CD8-positive, alpha-beta memory T cell (primary cell): ENCODE results near the gene GNB1L. TPM values are rescaled to one million over a fixed set of nuclear protein-coding genes. Genes with fewer than 3 reads are reported as not detected.

Experiments
- CTCF ChIA-PET: fragments of 350-600 bp; sonication (Branson Sonifier 250); formaldehyde crosslinking; loops from one replicate; lab custom pipeline; 2021; ENCODE audit warnings: antibody characterized with exemption; lab: Charles Lee
- POLR2A ChIA-PET: fragments of 350-600 bp; sonication (Branson Sonifier 250); formaldehyde crosslinking; loops from one replicate; lab custom pipeline; 2021; ENCODE audit warnings: antibody characterized with exemption; lab: Charles Lee
- DNase-seq, 5 donors: peaks; one replicate each; pipeline versions ENCODE4 v3.0.0 to v3.0.0-alpha.2; 2020 to 2022; ENCODE audit warnings: mixed read lengths in 1 of 5
- H3K27ac ChIP-seq: one replicate; pipeline ENCODE4 v1.7.0; 2013; ENCODE audit warnings: low read depth, mild to moderate bottlenecking, low read length, moderate library complexity
- H3K27me3 ChIP-seq: 2 replicates; pipeline ENCODE4 v1.7.0; 2013; ENCODE audit warnings: low read length, mild to moderate bottlenecking; ENCODE audit not compliant: insufficient read depth, poor library complexity, severe bottlenecking
- H3K36me3 ChIP-seq: 2 replicates; pipeline ENCODE4 v1.7.0; 2013; ENCODE audit warnings: mild to moderate bottlenecking, low read length, moderate library complexity; ENCODE audit not compliant: insufficient read depth
- H3K4me1 ChIP-seq: 2 replicates; pipeline ENCODE4 v1.7.0; 2013; ENCODE audit warnings: mild to moderate bottlenecking, low read length, moderate library complexity; ENCODE audit not compliant: insufficient read depth
- H3K4me3 ChIP-seq: 2 replicates; pipeline ENCODE4 v1.7.0; 2013; ENCODE audit warnings: mild to moderate bottlenecking, low read length
- H3K9me3 ChIP-seq: 2 replicates; pipeline ENCODE4 v1.7.0; 2013; ENCODE audit warnings: mild to moderate bottlenecking, low read length
- H3K27ac Mint-ChIP-seq, 8 donors: one replicate each; pipeline ENCODE4 v1.8.0; 2020 to 2021; ENCODE audit warnings: mixed read lengths in 8 of 8, mild to moderate bottlenecking in 6 of 8, inconsistent platforms in 3 of 8, moderate library complexity in 3 of 8
- H3K27me3 Mint-ChIP-seq, 2 donors: one replicate each; pipeline ENCODE4 v1.8.0; 2020 to 2021; ENCODE audit warnings: mixed read lengths in 2 of 2, mild to moderate bottlenecking in 1 of 2, moderate library complexity in 1 of 2
- H3K36me3 Mint-ChIP-seq, 3 donors: one replicate each; pipeline ENCODE4 v1.8.0; 2020 to 2021; ENCODE audit warnings: mixed read lengths in 3 of 3, inconsistent platforms in 1 of 3, mild to moderate bottlenecking in 1 of 3
- H3K4me1 Mint-ChIP-seq, 3 donors: one replicate each; pipeline ENCODE4 v1.8.0; 2020 to 2021; ENCODE audit warnings: mixed read lengths in 3 of 3, inconsistent platforms in 1 of 3, mild to moderate bottlenecking in 1 of 3
- H3K4me3 Mint-ChIP-seq, 7 donors: one replicate each; pipeline ENCODE4 v1.8.0; 2020 to 2021; ENCODE audit warnings: mixed read lengths in 7 of 7, mild to moderate bottlenecking in 6 of 7, moderate library complexity in 4 of 7, inconsistent platforms in 2 of 7
- H3K9me3 Mint-ChIP-seq, 5 donors: one replicate each; pipeline ENCODE4 v1.8.0; 2020 to 2022; ENCODE audit warnings: mixed read lengths in 5 of 5, mild to moderate bottlenecking in 3 of 5, moderate library complexity in 2 of 5, inconsistent platforms in 1 of 5
- polyA plus RNA-seq: library from polyadenylated mRNA; unstranded; fragments of 300-500 nt; fragmentation: Illumina TruSeq; gene quantifications from one replicate; pipeline ENCODE4 v1.2.3, GENCODE V29; 2021
- total RNA-seq, 2 experiments: library from RNA; stranded (reverse); gene quantifications; one replicate each; pipeline ENCODE4 v1.2.3, GENCODE V29; 2021

The GNB1L gene
- total RNA-seq (10 to 100 TPM; 16.6 to 17.9 TPM), polyA plus RNA-seq (14.2 TPM)

GRCh38 chr22:19854778-19855503, at the start of gene GNB1L, which contains the start of gene RTL10:
Gene GNB1L, minus strand, starts transcription at chr22:19854874. Its CDS starts 33,519 bp downstream, at chr22:19821355.
Gene RTL10, minus strand, starts transcription at chr22:19854874. Its CDS starts 2,613 bp downstream, at chr22:19852261.
- Histone ChIP-seq H3K4me3 (peak within 1 kb of the TSS; percentile 90), H3K4me1 (peaks cover 27% of the 10 kb centered on the region), H3K27ac (peak within 1 kb of the TSS; percentile 97), H3K36me3 (peaks cover 20% of the 10 kb centered on the region), H3K9me3 (no peaks in the 10 kb centered on the region), H3K27me3 (no peaks in the 10 kb centered on the region)
- POLR2A ChIA-PET, result interaction anchor here (1.0 to 2.7 kb wide), 2 partner anchors 35 to 37 kb away, joined by 3 to 25 read pairs; no protein-coding TSS in a partner anchor
- peak; percentile 94 to 96 (median 95) for DNase-seq
- peaks cover 0 to 38% (median 0%) of the 10 kb centered on the region in 3 donors for H3K36me3 Mint-ChIP-seq
- peak within 1 kb of the TSS; percentile 94 to 98 (median 96) for H3K27ac Mint-ChIP-seq
- CTCF ChIA-PET, result interaction anchor here (1.1 to 3.1 kb wide), 2 partner anchors 37 to 256 kb away, joined by 3 to 10 read pairs; no protein-coding TSS in a partner anchor
- no peaks in the 10 kb centered on the region for H3K27me3 Mint-ChIP-seq
- peak within 1 kb of the TSS; percentile 91 to 99 (median 94) for H3K4me3 Mint-ChIP-seq
- peaks cover 29 to 55% (median 42%) of the 10 kb centered on the region in 3 donors for H3K4me1 Mint-ChIP-seq
- no peaks in the 10 kb centered on the region for H3K9me3 Mint-ChIP-seq

- Mint-ChIP-seq H3K4me1 (no peaks in the 10 kb centered on the region), H3K9me3 (no peaks in the 10 kb centered on the region), H3K4me3 (peak overlapping the region in 1 of 7 donors; percentile 32), H3K36me3 (peaks cover 2 to 35% (median 6%) of the 10 kb centered on the region in 3 donors), H3K27me3 (no peaks in the 10 kb centered on the region), H3K27ac (no peak overlapping the region)
- CTCF ChIA-PET, result interaction anchor here (1.3 to 5.3 kb wide), 3 partner anchors 10 to 174 kb away, joined by 3 to 35 read pairs (median 4); no protein-coding TSS in a partner anchor
- Histone ChIP-seq H3K4me1 (peaks cover under 1% of the 10 kb centered on the region), H3K36me3 (no peaks in the 10 kb centered on the region), H3K27me3 (no peaks in the 10 kb centered on the region), H3K27ac (no peak overlapping the region), H3K4me3 (no peak overlapping the region), H3K9me3 (no peaks in the 10 kb centered on the region)
- DNase-seq, result no peak
- POLR2A ChIA-PET, result interaction anchor here (0.9 kb wide), 1 partner anchor 12 kb away, joined by 3 read pairs; no protein-coding TSS in a partner anchor
Measured at GRCh38 chr22:19904174-19904856, 49.6 kb upstream of the GNB1L start.

GRCh38 chr22:19903513-19903912, 48.8 kb upstream of the GNB1L start:
- ChIA-PET CTCF (interaction anchor here (1.3 to 5.3 kb wide), 2 partner anchors 147 to 173 kb away, joined by 3 to 35 read pairs; no protein-coding TSS in a partner anchor), POLR2A (no interaction called here)
- no peaks in the 10 kb centered on the region for H3K27me3 Mint-ChIP-seq
- H3K4me1 ChIP-seq, result no peaks in the 10 kb centered on the region
- H3K9me3 ChIP-seq, result no peaks in the 10 kb centered on the region
- no peak overlapping the region for H3K27ac Mint-ChIP-seq
- H3K4me3 Mint-ChIP-seq, result no peak overlapping the region
- no peaks in the 10 kb centered on the region for H3K9me3 Mint-ChIP-seq
- DNase-seq, result no peak
- H3K36me3 ChIP-seq, result no peaks in the 10 kb centered on the region
- H3K4me3 ChIP-seq, result no peak overlapping the region
- H3K27me3 ChIP-seq, result no peaks in the 10 kb centered on the region
- no peaks in the 10 kb centered on the region for H3K4me1 Mint-ChIP-seq
- H3K27ac ChIP-seq, result no peak overlapping the region
- H3K36me3 Mint-ChIP-seq, result peaks cover 2 to 38% (median 4%) of the 10 kb centered on the region in 3 donors

GRCh38 chr22:19903031-19903430, 48.4 kb upstream of the GNB1L start:
- Mint-ChIP-seq H3K9me3 (no peaks in the 10 kb centered on the region), H3K27me3 (no peaks in the 10 kb centered on the region), H3K27ac (no peak overlapping the region), H3K36me3 (peaks cover 0 to 34% (median 4%) of the 10 kb centered on the region in 3 donors), H3K4me3 (no peak overlapping the region), H3K4me1 (no peaks in the 10 kb centered on the region)
- no peaks in the 10 kb centered on the region for H3K36me3 ChIP-seq
- ChIA-PET CTCF (interaction anchor here (1.3 to 5.3 kb wide), 2 partner anchors 147 to 173 kb away, joined by 3 to 35 read pairs; no protein-coding TSS in a partner anchor), POLR2A (no interaction called here)
- H3K27ac ChIP-seq, result no peak overlapping the region
- no peak for DNase-seq
- H3K4me3 ChIP-seq, result no peak overlapping the region
- H3K9me3 ChIP-seq, result no peaks in the 10 kb centered on the region
- H3K27me3 ChIP-seq, result no peaks in the 10 kb centered on the region
- H3K4me1 ChIP-seq, result no peaks in the 10 kb centered on the region

GRCh38 chr22:19902245-19902715, 47.6 kb upstream of the GNB1L start:
- H3K27me3 ChIP-seq, result no peaks in the 10 kb centered on the region
- no peak overlapping the region for H3K4me3 ChIP-seq
- peaks cover 0 to 37% (median 6%) of the 10 kb centered on the region in 3 donors for H3K36me3 Mint-ChIP-seq
- ChIA-PET POLR2A (no interaction called here), CTCF (interaction anchor here (5.3 kb wide), 1 partner anchor 172 kb away, joined by 35 read pairs; no protein-coding TSS in a partner anchor)
- H3K4me3 Mint-ChIP-seq, result no peak overlapping the region
- H3K9me3 ChIP-seq, result no peaks in the 10 kb centered on the region
- H3K27ac Mint-ChIP-seq, result no peak overlapping the region
- H3K27me3 Mint-ChIP-seq, result no peaks in the 10 kb centered on the region
- H3K4me1 ChIP-seq, result no peaks in the 10 kb centered on the region
- H3K36me3 ChIP-seq, result no peaks in the 10 kb centered on the region
- H3K9me3 Mint-ChIP-seq, result no peaks in the 10 kb centered on the region
- no peak overlapping the region for H3K27ac ChIP-seq
- no peaks in the 10 kb centered on the region for H3K4me1 Mint-ChIP-seq
- no peak for DNase-seq

- Histone ChIP-seq H3K4me1 (peaks cover 5% of the 10 kb centered on the region), H3K27me3 (no peaks in the 10 kb centered on the region), H3K4me3 (no peak overlapping the region), H3K36me3 (no peaks in the 10 kb centered on the region), H3K9me3 (no peaks in the 10 kb centered on the region), H3K27ac (no peak overlapping the region)
- Mint-ChIP-seq H3K36me3 (peaks cover 0 to 39% (median 6%) of the 10 kb centered on the region in 3 donors), H3K4me3 (no peak overlapping the region), H3K27me3 (no peaks in the 10 kb centered on the region), H3K27ac (peak overlapping the region in 1 of 8 donors; percentile 54), H3K9me3 (no peaks in the 10 kb centered on the region), H3K4me1 (no peaks in the 10 kb centered on the region)
- POLR2A ChIA-PET, result no interaction called here
- CTCF ChIA-PET, result interaction anchor here (5.3 kb wide), 1 partner anchor 172 kb away, joined by 35 read pairs; no protein-coding TSS in a partner anchor
- DNase-seq, result no peak
Measured at GRCh38 chr22:19901577-19902244, 47.0 kb upstream of the GNB1L start.

- H3K4me3 ChIP-seq, result no peak overlapping the region
- Mint-ChIP-seq H3K27me3 (no peaks in the 10 kb centered on the region), H3K27ac (no peak overlapping the region), H3K36me3 (peaks cover 0 to 32% (median 3%) of the 10 kb centered on the region in 3 donors), H3K4me3 (no peak overlapping the region), H3K4me1 (no peaks in the 10 kb centered on the region), H3K9me3 (no peaks in the 10 kb centered on the region)
- DNase-seq, result no peak
- H3K36me3 ChIP-seq, result no peaks in the 10 kb centered on the region
- CTCF ChIA-PET, result interaction anchor here (1.0 to 1.5 kb wide), 3 partner anchors 9 to 170 kb away, joined by 3 to 5 read pairs (median 5); no protein-coding TSS in a partner anchor
- peaks cover 13% of the 10 kb centered on the region for H3K4me1 ChIP-seq
- H3K27ac ChIP-seq, result no peak overlapping the region
- POLR2A ChIA-PET, result no interaction called here
- H3K27me3 ChIP-seq, result no peaks in the 10 kb centered on the region
- no peaks in the 10 kb centered on the region for H3K9me3 ChIP-seq
Measured at GRCh38 chr22:19900707-19901436, 46.2 kb upstream of the GNB1L start.
